Left colon (tissue), 2 donors: ENCODE results near the gene LINC00305. TPM values are rescaled to one million over a fixed set of nuclear protein-coding genes. Genes with fewer than 3 reads are reported as not detected.

ENCODE experiments used
- ATAC-seq: fragments of 200-7000 bp; cut with Tn5 transposase; one replicate; pipeline ENCODE4 v1.9.1; 2020; ENCODE audit warnings: mild to moderate bottlenecking, moderate library complexity
- DNase-seq, 2 donors: peaks; one replicate each; pipeline ENCODE4 v3.0.0-alpha.2; 2020
- intact Hi-C, 2 donors: fragments of 100-400 bp; cut with DNase I in 1 of 2; cut with micrococcal nuclease in 1 of 2; formaldehyde crosslinking; loops; one replicate each; pipeline versions ENCODE4 v1.11.2 to v1.14.0; 2022; cut with DNase I, micrococcal nuclease
- total RNA-seq, 2 donors: library from RNA; stranded (reverse); fragmentation: NEBNext Ultra II Directional; extraction: Animal tissue kit (Norgen Biotek cat#: 25700); gene quantifications; one replicate each; pipeline ENCODE4 v1.2.1, GENCODE V29; 2021
- donor health status: DM: no; HTN: no; CAD: no.
- donor health status: DM: yes; HTN: yes; CAD: no.

The LINC00305 gene
- total RNA-seq, 2 donors from 2014 or later, result not detected

DNA sequence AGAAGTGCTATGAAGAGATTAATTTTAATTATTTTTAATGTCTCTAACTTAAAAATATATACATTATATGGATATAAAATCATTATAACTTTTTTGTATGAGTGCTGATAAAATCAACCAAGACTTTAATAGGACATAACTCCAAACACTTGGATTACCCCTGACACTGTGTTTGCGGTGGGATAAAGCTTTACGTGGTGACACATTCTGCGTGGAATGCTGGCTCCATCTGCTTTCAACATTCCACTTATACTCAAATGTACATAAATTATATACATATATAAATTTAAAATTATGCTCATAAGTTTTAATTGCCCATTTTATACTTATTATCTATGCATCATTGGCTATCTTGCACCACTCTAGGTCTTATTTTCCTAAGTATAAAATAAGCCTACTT is 30.5 kb downstream of the LINC00305 start:
- intact Hi-C loops, result no loop called here
- no peak for DNase-seq
- ATAC-seq, result no peak

DNA sequence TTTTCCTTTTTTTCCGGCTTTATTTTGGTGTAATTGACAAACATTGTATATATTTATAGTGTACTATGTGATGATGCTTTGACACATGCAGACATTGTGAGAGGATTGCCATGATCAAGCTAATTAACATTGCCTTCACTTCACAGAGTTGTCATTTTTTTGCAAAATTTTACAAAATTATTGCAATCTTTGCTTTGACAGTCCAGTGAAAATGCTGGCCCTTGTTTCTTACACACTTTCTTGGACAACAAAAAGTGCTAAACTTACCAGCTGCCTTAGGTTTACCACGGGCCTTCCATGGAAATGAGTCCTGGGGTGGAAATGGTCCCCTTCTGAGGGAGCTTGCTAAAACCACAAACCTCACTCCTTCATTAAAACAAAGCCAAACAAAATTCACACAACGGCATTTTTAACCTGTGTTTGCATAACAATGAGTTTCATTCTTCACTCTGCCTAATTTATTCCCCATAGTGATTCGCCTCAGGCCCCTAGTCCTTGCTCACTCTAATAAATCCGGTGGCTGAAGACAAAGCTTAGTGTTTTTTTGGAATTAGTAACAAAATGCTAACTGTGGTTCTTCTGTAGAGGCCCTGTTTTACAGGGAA is 32.2 kb downstream of the LINC00305 start:
- ATAC-seq, result no peak
- DNase-seq, result no peak
- intact Hi-C loops, result no loop called here

DNA sequence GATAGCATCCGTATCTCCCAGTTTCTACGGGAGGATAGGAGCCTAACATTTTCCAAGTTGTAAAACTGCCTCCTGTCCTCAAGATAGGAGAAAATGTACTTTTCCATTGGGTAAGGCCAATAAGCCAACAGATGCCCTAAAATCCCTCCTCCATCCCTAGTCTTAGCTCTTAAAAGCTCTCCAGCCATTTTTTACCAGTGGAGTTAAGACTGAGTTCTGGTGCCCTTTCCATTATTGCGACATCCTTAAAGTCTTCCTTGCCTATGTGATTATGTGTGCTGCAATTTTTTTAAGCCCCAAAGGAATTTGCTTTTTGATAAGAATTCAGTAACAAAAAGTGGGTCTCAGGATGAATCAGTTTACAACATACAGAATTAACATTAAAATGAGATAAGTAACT is 33.0 kb downstream of the LINC00305 start:
- no peak for ATAC-seq
- no peak for DNase-seq
- intact Hi-C loops, result no loop called here

DNA sequence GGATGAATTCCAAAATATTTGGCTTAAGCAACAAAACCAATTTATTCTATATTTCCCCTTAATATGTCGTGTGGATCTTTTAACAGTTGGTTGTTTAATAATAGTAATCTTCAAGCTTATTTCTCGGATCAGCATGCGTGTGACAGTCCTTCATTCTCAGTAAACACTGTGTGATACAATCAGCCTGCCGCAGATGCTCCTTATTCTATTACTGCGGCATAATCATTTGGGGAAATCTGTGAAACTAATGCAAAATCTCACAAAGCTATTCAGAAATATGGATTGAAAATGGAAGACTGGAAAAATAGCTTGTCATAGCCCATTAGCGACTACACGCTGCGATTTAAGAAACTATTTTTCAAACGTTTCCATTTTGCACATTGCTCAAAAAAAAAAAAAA is 36.9 kb downstream of the LINC00305 start:
- intact Hi-C loops, result no loop called here
- no peak for ATAC-seq
- no peak for DNase-seq

DNA sequence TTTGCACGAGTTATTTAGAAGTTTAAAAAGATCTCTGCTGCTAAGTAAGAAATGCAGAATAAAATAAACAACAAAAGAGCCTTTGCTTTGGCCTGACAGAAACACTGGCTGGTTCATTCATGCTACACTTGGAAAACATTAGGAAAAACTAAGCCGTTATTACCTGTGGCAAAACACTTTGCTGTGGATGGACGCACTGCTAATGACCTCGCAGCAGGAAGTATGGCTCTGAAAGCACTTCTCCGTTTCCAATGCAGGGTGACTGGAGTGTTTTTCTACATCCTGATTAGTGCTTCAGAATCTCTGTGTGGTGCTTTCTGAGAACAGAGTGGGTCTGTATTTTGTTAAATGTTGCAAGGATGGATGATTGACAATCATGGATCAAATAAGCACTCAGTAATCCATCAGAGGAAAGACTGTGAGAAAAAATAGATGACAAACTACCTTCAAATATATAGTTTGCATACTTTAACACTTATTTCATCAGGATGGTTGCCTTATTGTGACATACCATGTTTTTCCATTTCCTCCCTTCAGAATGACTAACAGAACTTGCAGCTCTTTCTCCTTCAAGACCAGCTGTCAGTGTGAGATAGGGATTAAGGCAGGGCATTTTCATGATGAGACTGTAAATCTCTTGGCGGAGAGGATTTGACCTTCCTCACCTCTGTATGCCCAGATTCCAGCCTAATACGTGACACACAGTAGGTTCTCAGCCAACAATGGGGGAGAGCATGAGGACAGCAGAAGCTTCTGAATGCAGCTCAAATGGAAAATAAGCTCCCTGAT is 38.0 kb downstream of the LINC00305 start:
- intact Hi-C loops, result no loop called here
- ATAC-seq (no peak), DNase-seq (no peak)

DNA sequence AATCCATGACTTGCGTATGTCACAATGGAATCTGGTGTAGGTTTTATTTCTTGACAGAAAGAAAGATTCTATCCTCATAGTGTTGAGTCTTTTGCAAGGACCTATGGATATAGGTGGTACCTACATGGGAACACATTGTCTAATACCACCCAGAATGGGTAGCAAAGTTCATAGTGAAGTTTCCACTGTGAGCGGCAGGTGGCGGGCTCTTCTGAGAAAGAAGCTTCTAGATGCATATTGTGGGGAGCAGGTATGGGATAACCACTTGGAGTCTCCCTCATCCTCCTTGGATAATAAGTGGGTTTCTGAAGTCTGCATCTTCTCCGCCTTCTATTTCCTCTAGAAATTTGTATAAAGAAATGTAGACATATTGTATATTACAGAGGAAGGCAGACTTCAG is 44.9 kb downstream of the LINC00305 start:
- DNase-seq, result no peak
- intact Hi-C loops, result no loop called here
- ATAC-seq, result no peak

DNA sequence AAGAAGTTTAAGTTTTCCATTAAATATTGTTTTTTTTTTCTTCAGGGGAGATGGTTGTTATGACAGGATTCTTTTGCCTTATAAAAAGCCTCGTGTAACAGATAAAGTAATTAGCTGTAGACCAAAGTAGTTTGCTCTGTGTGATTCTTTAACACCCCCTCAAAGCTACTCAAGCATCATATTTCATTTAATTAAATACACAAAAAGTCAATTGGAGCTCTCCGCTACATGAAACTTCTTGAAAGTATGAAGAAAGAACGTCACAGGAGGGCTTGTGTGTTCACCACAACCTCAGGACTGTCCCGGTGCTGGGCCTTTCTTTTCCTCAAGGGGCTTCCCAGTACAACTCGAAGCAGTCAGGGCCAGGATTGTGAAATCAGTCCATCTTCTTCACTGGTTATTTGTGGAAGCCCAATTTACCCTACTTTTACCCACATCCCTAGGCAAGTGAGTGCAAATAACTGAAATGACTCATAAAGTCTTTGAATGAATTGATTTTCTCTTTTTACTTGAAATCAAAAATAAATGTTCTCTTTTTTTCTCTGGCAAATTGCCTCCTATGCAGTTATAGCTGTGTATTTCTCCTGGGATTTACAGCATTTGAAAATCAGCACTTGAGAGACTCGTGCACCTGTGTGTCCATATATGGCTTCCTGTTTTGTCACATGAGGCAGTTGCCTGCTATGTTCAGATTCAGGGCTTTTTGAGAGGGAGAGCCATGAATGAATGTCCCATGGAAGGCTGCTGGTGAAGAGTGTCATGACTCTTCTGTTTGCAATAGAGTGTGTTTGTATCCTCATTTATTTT is 48.6 kb downstream of the LINC00305 start:
- intact Hi-C loops, result no loop called here
- no peak for ATAC-seq
- no peak for DNase-seq

DNA sequence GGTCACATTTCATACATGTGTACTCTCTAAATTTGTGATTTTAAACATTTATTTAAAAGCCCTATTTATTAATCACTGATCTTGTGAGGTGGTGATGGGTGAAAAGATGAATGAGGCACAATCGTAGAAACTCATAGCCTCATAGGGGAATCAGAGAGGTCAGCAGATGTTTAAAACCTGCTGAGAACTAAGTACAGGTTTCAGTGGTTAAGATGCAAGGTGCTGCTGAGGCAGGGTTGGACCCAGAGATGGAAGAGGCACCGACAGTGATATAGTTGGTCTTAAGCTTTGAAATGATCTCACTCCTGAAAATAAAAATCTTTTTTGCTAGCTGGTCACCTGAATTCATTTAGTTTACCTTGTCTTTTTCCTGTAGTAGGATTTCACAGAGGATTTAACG is 49.6 kb downstream of the LINC00305 start:
- ATAC-seq (no peak), DNase-seq (no peak)
- intact Hi-C loops, result no loop called here

DNA sequence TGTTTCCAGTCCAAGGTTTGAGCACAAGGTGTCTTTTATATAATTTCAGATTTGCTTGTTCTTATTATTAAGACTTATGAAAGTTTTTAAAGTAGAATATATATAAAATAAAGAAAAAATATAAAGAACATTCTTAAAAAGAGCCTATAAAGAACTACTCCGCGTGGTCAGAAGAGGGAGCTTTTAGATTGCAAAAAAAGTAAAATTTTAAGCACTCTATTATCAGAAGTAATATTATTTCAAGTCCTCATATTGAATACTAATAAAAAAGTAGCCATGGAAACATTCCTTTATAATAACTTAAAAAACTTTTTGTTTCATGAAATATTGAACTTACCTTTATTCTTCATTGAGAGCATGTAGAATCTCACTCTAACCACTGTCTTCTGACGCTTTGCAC is 51.4 kb downstream of the LINC00305 start:
- intact Hi-C loops, result no loop called here
- ATAC-seq, result no peak
- DNase-seq, result no peak

DNA sequence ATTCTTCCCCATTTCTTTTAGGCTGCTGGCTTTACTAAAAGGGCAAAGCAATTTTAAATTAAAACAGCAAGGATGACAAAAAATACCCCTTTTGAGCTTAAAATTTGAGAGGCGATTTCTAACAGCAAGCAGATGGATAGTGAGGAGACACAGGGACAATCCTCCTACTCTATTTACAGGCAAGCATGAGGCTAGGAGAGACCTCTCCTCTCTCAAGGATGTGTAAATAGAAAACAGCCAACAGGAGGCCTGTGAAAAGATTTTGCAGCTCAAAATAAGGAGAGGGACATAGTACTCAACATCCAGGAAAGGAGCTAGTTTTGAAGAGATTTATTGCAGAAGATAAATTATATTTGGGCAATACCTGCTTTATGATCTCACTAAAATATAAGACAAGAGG is 53.8 kb downstream of the LINC00305 start:
- DNase-seq (no peak), ATAC-seq (no peak)
- intact Hi-C loops, result no loop called here

DNA sequence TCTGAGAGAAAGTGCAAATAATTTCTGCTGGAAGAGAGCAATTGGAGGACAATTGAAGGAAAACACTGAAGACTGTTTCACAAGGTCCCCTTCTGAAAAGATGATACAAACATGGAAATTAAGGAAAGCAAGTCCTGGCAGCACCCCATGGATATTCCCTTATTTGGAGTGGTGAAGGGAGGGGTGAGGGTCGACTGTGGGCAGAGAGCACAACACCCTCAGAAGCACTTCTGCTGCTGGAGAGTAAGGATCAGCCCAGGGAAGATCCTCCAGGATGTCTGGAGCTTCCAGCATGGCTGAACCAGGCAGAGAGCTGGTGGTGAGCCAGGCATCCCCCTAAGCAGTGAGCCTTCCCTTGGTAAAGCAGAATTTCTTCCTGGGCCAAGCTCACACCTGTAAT is 54.7 kb downstream of the LINC00305 start:
- intact Hi-C loops, result no loop called here
- DNase-seq (no peak), ATAC-seq (no peak)

DNA sequence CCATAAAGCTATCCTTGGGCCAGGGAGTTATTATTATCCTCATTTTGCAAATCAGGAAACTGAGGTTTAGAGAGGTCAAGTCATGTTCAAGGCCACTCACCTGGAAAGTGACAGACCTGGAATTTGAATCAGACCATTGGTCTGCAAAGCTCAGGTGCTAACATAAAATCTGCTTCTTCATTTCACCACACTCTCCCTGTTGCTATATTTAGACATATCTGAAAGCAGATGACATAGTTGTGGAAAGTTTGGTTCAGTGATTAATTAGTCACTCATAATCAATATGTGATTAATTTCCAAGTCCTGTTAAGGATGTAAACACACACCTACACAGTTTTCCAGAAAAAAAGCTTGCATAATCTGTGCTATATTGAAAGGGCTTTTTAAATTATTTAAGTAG is 57.4 kb downstream of the LINC00305 start:
- ATAC-seq (no peak), DNase-seq (no peak)
- intact Hi-C loops, result no loop called here

DNA sequence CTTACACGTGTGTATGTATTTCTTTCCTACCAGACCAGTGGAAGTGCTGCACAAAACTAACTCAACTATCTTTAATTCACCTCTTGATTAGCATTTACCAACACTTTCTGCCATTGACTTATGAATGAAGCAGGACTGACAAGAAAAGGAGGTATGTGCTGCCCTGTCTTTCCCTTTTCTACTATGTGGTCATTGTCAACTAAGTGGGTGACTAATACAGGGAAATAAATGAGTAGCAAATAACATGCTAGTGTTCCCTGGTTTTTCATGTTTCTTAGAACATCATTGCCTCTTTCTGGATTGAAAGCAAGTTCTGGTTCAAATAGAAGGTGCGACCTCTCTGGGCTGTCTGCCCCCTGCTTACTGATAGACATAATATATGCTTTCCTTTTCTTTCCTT is 58.0 kb downstream of the LINC00305 start:
- DNase-seq, result no peak
- intact Hi-C loops, result no loop called here
- no peak for ATAC-seq

DNA sequence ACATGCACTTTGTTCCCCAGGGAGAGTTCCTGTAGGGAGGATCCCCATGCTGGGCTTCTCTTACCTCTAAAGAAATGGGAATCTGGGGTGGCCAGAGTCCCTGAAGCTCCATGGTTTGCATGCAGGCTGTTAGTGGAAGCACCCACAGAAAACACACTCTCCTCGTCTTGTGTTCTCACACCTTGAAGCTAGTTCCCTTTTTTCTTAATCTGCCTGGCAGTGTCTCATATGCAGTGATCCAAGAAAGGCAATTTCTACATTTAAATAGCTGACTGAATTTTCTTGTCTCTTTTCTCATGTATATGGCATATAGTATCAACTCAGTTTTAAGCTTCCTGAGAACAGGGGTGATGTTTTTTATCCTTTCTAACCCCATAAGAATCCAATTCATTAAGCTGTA is 65.0 kb downstream of the LINC00305 start:
- intact Hi-C loops, result no loop called here
- no peak for DNase-seq
- ATAC-seq, result no peak

DNA sequence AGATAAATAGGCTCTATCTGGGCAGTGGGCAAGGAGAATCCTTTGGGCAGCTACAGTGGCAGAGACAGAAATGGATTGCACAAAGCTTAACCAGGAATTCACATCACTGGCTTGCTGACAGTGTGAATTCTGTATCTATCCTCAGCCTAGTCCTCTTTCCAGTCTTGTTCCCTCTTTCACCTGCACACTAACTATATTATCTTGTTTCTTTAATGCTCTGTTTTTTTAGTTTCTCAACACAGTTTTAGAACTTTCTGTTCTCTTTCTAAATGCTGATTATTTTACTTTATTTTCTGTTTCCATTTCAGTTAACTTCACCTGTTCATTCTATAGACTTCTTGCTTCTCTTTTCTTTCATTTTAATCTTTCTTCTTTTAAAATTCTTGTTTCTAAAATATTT is 66.4 kb downstream of the LINC00305 start:
- ATAC-seq, result no peak
- intact Hi-C loops, result no loop called here
- no peak for DNase-seq

DNA sequence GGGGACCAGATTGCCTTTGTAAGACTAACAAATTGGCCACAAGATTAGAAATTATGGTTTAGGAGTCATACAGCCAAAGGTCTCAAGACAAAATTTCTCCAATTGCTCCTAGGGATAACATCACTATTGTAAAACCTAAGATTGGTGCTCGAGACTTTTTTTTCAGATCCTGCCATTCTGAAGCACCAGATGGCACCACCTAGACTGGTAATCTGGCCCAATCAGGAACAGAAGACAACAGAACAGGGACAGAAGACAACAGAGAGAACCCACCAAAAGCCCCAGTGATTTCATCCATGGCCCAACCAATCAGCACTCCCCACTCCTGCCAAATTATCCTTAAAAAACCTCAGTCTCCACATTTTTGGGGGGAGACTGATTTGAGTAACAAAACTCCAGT is 66.8 kb downstream of the LINC00305 start:
- intact Hi-C loops, result no loop called here
- ATAC-seq (no peak), DNase-seq (no peak)

DNA sequence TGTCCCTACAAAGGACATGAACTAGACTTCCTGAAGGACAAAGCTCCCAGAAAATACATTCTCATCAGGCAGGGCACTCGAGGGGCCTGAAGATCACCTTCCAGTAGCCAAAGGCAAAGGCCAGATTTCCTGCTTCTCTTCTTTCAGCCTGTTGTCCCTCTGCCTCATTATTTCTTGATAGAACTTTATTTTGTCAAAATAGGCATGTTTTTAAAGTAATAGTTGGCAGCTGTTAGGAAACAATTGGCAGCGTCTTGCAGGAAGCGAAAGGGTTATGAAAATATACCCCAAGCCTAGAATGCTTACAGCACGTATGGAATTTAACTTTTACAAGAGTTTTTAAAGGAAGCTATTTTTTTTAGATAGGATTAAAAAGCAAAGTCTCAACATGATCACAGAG is 74.9 kb downstream of the LINC00305 start:
- no peak for ATAC-seq
- no peak for DNase-seq
- intact Hi-C loops, result no loop called here

DNA sequence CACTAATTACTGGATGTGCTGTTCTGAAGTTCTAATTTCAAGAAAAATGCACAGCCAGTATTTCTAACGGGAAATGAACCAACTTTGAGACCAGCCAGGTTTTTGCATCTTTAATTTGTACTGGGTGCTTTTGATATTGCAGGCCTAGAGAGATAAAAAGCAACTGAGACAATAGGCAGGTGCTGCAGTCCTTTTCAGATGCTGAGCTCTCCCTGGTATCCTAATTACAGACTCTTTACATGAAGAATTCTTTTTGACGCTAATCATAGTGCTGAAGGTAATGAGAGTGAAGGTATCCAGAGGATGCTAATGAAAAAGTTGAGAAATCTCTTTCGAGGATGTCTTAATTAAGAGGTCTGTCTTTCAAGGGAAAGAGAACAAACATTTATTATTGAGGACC is 93.9 kb downstream of the LINC00305 start:
- intact Hi-C loops, result no loop called here
- DNase-seq (no peak), ATAC-seq (no peak)

DNA sequence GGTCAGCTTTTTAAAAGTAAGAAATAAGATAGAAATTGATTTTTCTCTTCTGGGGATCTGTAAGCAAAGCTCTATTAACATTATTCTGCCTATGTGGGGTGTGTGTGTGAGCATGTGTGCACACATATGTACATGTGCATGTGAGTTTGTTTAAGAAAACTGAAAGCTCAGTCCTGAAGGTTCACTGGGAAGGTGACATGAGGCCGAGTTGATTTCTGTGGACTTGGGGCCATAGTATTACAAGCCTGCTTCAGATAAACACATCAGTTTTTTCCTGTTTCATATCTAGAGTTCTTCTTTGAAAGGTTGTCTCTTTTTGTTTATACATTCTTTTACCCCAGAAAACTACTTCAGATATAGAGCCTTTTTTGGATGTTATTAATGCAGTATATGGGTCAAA is 95.6 kb downstream of the LINC00305 start:
- no peak for ATAC-seq
- no peak for DNase-seq
- intact Hi-C loops, result no loop called here

DNA sequence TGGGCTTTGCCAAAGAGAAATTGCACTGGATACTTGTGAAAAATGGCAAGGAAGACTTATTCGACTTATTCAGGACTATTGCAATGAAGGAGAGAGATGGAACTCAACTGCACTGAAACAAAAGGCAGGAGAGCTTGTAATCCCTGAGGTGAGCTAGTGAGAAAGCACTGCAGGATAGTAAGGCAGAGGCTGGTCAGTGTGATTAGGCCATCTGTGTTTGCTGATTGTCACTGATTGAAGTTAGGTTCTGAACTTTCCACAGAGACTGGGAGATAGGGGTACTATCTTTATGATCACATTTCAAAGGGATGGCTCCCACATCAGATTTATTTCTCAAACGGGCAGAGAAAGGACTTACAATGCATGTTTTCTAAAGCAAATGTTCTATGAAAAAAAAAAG is 96.1 kb downstream of the LINC00305 start:
- no peak for DNase-seq
- intact Hi-C loops, result no loop called here
- no peak for ATAC-seq
